MCF 10A (cell line): ENCODE results near the gene IL1RAPL2. TPM values are rescaled to one million over a fixed set of nuclear protein-coding genes. Genes with fewer than 3 reads are reported as not detected.

Experiments used
- BruUV-seq: library from RNA; stranded (reverse); fragments of 400-500 nt; replicated peaks from 2 replicates; lab custom pipeline; 2021; lab: Mats Ljungman, UMichigan
- CTCF ChIA-PET: fragments of 300-600 bp; sonication (Branson Sonifier 250); formaldehyde crosslinking; extraction: SDS; loops from one replicate; lab custom pipeline; 2021; ENCODE audit warnings: antibody characterized with exemption, inconsistent platforms; lab: Yijun Ruan, JAX
- POLR2A ChIA-PET: fragments of 300-600, 350-650 bp; sonication (Branson Sonifier 250); formaldehyde crosslinking; extraction: SDS; loops from one replicate; lab custom pipeline; 2020; ENCODE audit warnings: antibody characterized with exemption, inconsistent platforms; lab: Yijun Ruan, JAX
- DNase-seq: peaks from one replicate; pipeline ENCODE4 v3.0.0-alpha.2; 2018; ENCODE audit not compliant: unreplicated experiment
- H3K27ac Mint-ChIP-seq: one replicate; pipeline ENCODE4 v1.8.0; 2022; ENCODE audit warnings: mild to moderate bottlenecking, low read depth, mixed read lengths; ENCODE audit not compliant: unreplicated experiment
- H3K27me3 Mint-ChIP-seq: one replicate; pipeline ENCODE4 v1.8.0; 2022; ENCODE audit warnings: mixed read lengths; ENCODE audit not compliant: insufficient read depth, unreplicated experiment
- H3K36me3 Mint-ChIP-seq: one replicate; pipeline ENCODE4 v1.8.0; 2022; ENCODE audit warnings: mild to moderate bottlenecking, moderate library complexity, mixed read lengths; ENCODE audit not compliant: insufficient read depth, unreplicated experiment
- H3K4me1 Mint-ChIP-seq: one replicate; pipeline ENCODE4 v1.8.0; 2022; ENCODE audit warnings: mixed read lengths; ENCODE audit not compliant: insufficient read depth, unreplicated experiment
- H3K4me3 Mint-ChIP-seq: one replicate; pipeline ENCODE4 v1.8.0; 2022; ENCODE audit warnings: mild to moderate bottlenecking, moderate library complexity, mixed read lengths; ENCODE audit not compliant: unreplicated experiment
- H3K9me3 Mint-ChIP-seq: one replicate; pipeline ENCODE4 v1.8.0; 2022; ENCODE audit warnings: mixed read lengths; ENCODE audit not compliant: unreplicated experiment
- intact Hi-C: fragments of 100-400 bp; cut with micrococcal nuclease; formaldehyde crosslinking; loops from 2 replicates; pipeline ENCODE4 v1.14.1; 2022
- total RNA-seq: library from RNA; stranded (reverse); gene quantifications from 2 replicates; pipeline ENCODE4 v1.2.3, GENCODE V29; 2022
- TF ChIP-seq, protein P1 (sequence below): fragments of 200-600 bp; IDR thresholded peaks from one replicate; pipeline ENCODE4 v1.8.0; 2022; ENCODE audit warnings: antibody characterized with exemption, mild to moderate bottlenecking; ENCODE audit not compliant: unreplicated experiment

IL1RAPL2 gene
- total RNA-seq, 1 experiment from 2014 or later: 4.4 TPM

DNA sequence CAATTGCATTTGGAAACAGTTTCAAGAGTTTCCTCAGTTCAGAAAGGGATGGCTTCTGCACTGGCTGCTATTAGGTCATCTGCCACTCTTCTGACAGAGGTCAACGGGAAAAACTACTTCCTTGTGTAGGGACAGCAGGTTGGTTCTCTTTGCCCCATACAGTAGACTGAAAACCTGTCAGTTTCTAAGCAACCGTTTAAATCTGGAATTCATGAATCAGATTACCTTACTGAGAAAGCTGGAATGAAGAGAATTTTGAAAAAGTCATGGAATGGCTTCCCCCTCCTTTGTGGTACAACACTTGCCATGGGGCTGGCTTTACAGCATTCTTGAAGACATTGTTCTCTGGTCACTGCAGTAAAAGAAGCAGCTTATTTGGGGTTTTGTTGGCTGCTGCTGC is 240.3 kb downstream of the IL1RAPL2 start:
- POLR2A ChIA-PET: interaction anchor here (0.9 kb wide), 1 partner anchor 10 kb away, joined by 4 read pairs; no protein-coding TSS in a partner anchor
- no peaks in the 10 kb centered on the region for H3K36me3 Mint-ChIP-seq
- no peak for DNase-seq
- intact Hi-C loops: no loop called here
- TF ChIP-seq, protein P1, sequence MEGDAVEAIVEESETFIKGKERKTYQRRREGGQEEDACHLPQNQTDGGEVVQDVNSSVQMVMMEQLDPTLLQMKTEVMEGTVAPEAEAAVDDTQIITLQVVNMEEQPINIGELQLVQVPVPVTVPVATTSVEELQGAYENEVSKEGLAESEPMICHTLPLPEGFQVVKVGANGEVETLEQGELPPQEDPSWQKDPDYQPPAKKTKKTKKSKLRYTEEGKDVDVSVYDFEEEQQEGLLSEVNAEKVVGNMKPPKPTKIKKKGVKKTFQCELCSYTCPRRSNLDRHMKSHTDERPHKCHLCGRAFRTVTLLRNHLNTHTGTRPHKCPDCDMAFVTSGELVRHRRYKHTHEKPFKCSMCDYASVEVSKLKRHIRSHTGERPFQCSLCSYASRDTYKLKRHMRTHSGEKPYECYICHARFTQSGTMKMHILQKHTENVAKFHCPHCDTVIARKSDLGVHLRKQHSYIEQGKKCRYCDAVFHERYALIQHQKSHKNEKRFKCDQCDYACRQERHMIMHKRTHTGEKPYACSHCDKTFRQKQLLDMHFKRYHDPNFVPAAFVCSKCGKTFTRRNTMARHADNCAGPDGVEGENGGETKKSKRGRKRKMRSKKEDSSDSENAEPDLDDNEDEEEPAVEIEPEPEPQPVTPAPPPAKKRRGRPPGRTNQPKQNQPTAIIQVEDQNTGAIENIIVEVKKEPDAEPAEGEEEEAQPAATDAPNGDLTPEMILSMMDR: no peak
- no peak overlapping the region for H3K4me3 Mint-ChIP-seq
- H3K27ac Mint-ChIP-seq: no peak overlapping the region
- no peaks in the 10 kb centered on the region for H3K9me3 Mint-ChIP-seq
- CTCF ChIA-PET: no interaction called here
- no peaks in the 10 kb centered on the region for H3K4me1 Mint-ChIP-seq
- peaks cover 82% of the 10 kb centered on the region for H3K27me3 Mint-ChIP-seq
- BruUV-seq: no TSS peak

DNA sequence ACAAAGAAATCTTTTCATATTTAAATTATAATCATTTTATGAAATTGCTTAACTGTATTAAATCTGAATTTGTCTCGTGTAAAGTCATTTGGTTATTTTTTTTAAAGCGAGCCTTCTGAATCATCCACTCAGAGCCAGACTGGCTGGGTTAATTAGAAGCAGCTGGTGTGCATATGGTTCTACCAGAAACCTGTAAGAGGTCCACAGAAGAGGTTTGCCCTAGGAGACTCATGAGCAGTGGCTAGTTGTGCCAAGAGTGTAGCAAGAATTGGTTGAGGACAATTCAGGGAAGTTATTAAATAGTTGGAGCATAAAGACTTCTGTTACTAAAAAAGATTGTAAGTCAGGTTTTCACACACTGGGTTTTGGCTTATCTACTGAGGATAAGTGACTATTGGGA is 267.4 kb downstream of the IL1RAPL2 start:
- intact Hi-C loops: no loop called here
- ChIA-PET CTCF (no interaction called here), POLR2A (no interaction called here)
- no peaks in the 10 kb centered on the region for H3K4me1 Mint-ChIP-seq
- no TSS peak for BruUV-seq
- no peak overlapping the region for H3K4me3 Mint-ChIP-seq
- H3K27me3 Mint-ChIP-seq: peaks cover 39% of the 10 kb centered on the region
- DNase-seq: no peak
- TF ChIP-seq, protein P1: no peak
- no peaks in the 10 kb centered on the region for H3K9me3 Mint-ChIP-seq
- H3K36me3 Mint-ChIP-seq: no peaks in the 10 kb centered on the region
- H3K27ac Mint-ChIP-seq: no peak overlapping the region

DNA sequence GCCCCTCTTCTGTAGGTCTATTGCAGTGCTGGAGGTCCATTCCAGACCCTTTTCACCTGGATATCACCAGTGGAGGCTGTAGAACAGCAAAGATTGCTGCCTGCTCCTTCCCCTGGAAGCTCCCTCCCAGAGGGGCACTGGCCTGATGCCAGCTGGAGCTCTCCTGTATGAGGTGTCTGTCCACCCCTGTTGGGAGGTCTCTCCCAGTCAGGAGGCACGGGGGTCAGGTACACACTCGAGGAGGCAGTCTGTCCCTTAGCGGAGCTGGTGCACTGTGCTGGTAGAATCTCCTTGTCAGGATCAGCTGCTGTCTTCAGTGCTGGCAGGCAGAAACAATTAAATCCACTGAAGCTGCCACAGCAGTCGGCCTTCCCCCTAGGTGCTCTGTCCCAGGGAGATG is 276.6 kb downstream of the IL1RAPL2 start:
- intact Hi-C loops: no loop called here
- TF ChIP-seq, protein P1: no peak
- POLR2A ChIA-PET: no interaction called here
- Mint-ChIP-seq H3K27ac (no peak overlapping the region), H3K36me3 (no peaks in the 10 kb centered on the region), H3K27me3 (peaks cover 53% of the 10 kb centered on the region), H3K9me3 (peaks cover 11% of the 10 kb centered on the region), H3K4me1 (no peaks in the 10 kb centered on the region), H3K4me3 (no peak overlapping the region)
- DNase-seq: no peak
- no TSS peak for BruUV-seq
- CTCF ChIA-PET: no interaction called here

DNA sequence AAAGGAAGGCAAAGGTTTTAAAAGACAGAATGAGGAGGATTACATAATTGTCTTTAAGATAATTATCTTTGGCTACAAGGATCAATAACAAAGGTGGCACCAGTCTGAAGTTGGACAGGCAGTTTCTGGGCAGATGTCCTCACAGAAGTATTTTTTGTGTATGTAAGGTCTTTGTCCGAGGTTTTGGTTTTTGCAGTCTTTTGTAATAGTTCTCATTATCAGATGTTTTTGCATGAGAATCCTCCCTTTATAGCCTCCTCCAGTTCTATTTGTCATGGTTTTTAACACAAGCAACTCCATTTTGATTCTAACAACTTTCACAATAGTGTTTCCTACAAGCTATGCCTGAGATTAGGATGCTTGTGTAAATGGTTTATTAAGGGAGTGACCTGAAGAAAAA is 286.2 kb downstream of the IL1RAPL2 start:
- ChIA-PET POLR2A (no interaction called here), CTCF (interaction anchor here (0.7 kb wide), 1 partner anchor 130 kb away, joined by 4 read pairs; no protein-coding TSS in a partner anchor)
- no peaks in the 10 kb centered on the region for H3K4me1 Mint-ChIP-seq
- no peak overlapping the region for H3K27ac Mint-ChIP-seq
- H3K27me3 Mint-ChIP-seq: peaks cover 33% of the 10 kb centered on the region
- BruUV-seq: no TSS peak
- intact Hi-C loops: no loop called here
- no peak overlapping the region for H3K4me3 Mint-ChIP-seq
- no peak for DNase-seq
- no peaks in the 10 kb centered on the region for H3K9me3 Mint-ChIP-seq
- H3K36me3 Mint-ChIP-seq: no peaks in the 10 kb centered on the region
- TF ChIP-seq, protein P1: no peak
